Effector CD4-positive, alpha-beta T cell (primary cell): ENCODE measurements around the gene ZNF267.
"Not testable (repeated sequence)": the region's sequence is repeated elsewhere in the genome, so short reads cannot be mapped to it uniquely, and the experiment has no call there.

Source experiments
- DNase-seq: peaks from one replicate; pipeline ENCODE4 v3.0.0-alpha.2; 2020
- total RNA-seq: gene quantifications from one replicate; lab custom pipeline; 2026; lab: John Stamatoyannopoulos, UW

ZNF267 gene
- total RNA-seq = 143 reads per million, percentile 88 among the genes with 10 or more reads in this experiment

- peak; percentile 92 for DNase-seq
Observed at GRCh38 chr16:31873556-31874365, at the start of gene ZNF267. Gene ZNF267 (plus strand): TSS chr16:31873807. CDS start chr16:31873967, 160 bp downstream.

- no peak for DNase-seq
Observed at GRCh38 chr16:31833047-31833446, 40.6 kb upstream of the ZNF267 start.

GRCh38 chr16:31836396-31836795, 37.2 kb upstream of the ZNF267 start:
- DNase-seq = not testable (repeated sequence)

GRCh38 chr16:31842864-31843263, 30.7 kb upstream of the ZNF267 start:
- no peak for DNase-seq

- DNase-seq = not testable (repeated sequence)
Observed at GRCh38 chr16:31848572-31848971, 25.0 kb upstream of the ZNF267 start.

GRCh38 chr16:31853291-31853690, 20.3 kb upstream of the ZNF267 start:
- no peak for DNase-seq

- DNase-seq = no peak
Observed at GRCh38 chr16:31860508-31860907, 13.1 kb upstream of the ZNF267 start.

GRCh38 chr16:31861455-31861854, 12.2 kb upstream of the ZNF267 start:
- DNase-seq = no peak

GRCh38 chr16:31862761-31863160, 10.8 kb upstream of the ZNF267 start:
- DNase-seq = no peak

GRCh38 chr16:31868164-31868563, 5.4 kb upstream of the ZNF267 start:
- no peak for DNase-seq

- peak; percentile 81 for DNase-seq
Observed at GRCh38 chr16:31868691-31869167, 4.9 kb upstream of the ZNF267 start.

GRCh38 chr16:31869511-31870201, 4.0 kb upstream of the ZNF267 start:
- peak; percentile 78 for DNase-seq

- no peak for DNase-seq
Observed at GRCh38 chr16:31870809-31871208, 2.8 kb upstream of the ZNF267 start.

- DNase-seq = no peak
Observed at GRCh38 chr16:31871510-31871909, 2.1 kb upstream of the ZNF267 start.

- no peak for DNase-seq
Observed at GRCh38 chr16:31872201-31872600, 1.4 kb upstream of the ZNF267 start.

GRCh38 chr16:31874366-31875111, 932 bp downstream of the ZNF267 start:
- DNase-seq = peak; percentile 29

GRCh38 chr16:31875112-31875803, 1.7 kb downstream of the ZNF267 start:
- DNase-seq = no peak

GRCh38 chr16:31875928-31876547, 2.4 kb downstream of the ZNF267 start:
- no peak for DNase-seq

GRCh38 chr16:31876951-31877828, 3.6 kb downstream of the ZNF267 start:
- peak; percentile 54 for DNase-seq

- no peak for DNase-seq
Observed at GRCh38 chr16:31877876-31878642, 4.5 kb downstream of the ZNF267 start.
